Ishikawa (cell line): ENCODE measurements around the gene PLIN3.

Experiments used
- CEBPB ChIP-seq: IDR thresholded peaks from 2 replicates; pipeline ENCODE4 v1.6.1; 2012
- EP300 ChIP-seq: IDR thresholded peaks from 2 replicates; pipeline ENCODE4 v1.6.1; 2012; ENCODE audit warnings: borderline replicate concordance
- MAX ChIP-seq: IDR thresholded peaks from 2 replicates; pipeline ENCODE4 v1.6.1; 2012
- NFIC ChIP-seq: IDR thresholded peaks from 2 replicates; pipeline ENCODE4 v1.6.1; 2012
- TAF1 ChIP-seq: IDR thresholded peaks from 2 replicates; pipeline ENCODE4 v1.6.1; 2012; ENCODE audit warnings: low read depth, mild to moderate bottlenecking

- TF ChIP-seq CEBPB: no peak
- no peak for TF ChIP-seq MAX
- no peak for TF ChIP-seq TAF1
- TF ChIP-seq EP300: no peak
- TF ChIP-seq NFIC: no peak
Measured at GRCh38 chr19:4916292-4917082, 49.0 kb upstream of the PLIN3 start.
